GM20431 (cell line): ENCODE measurements around the gene EXTL2.

Experiments used
- in situ Hi-C: fragments of 300-500 bp; cut with MseI, MboI; formaldehyde crosslinking; loops from one replicate; pipeline ENCODE4 v1.15.0; 2020; ENCODE audit warnings: low sequenced_read_pairs; ENCODE audit not compliant: unreplicated experiment

EXTL2 gene

DNA sequence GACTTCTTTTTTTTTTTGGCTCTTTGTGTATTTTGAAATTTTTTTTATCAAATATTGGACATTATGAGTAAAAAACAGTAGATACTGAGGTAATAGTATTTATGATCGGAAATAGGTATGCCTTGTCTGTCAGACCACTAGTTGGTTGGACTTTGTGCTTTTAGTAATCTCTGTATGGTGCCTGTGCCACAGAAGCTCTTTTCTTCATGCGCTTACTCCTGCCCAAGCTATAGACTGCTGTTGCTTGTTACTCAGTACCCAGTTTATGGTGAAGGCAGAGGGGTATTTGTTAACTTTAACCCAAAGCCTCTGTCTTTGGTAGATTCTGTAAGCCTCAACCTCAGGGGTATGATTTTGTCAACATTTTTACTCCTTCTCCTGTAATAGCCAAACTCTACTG lies 9.9 kb upstream of the EXTL2 start:
- in situ Hi-C loops = loop anchor here (25.0 kb wide), 2 partner anchors 233 to 383 kb away; no protein-coding TSS in a partner anchor

DNA sequence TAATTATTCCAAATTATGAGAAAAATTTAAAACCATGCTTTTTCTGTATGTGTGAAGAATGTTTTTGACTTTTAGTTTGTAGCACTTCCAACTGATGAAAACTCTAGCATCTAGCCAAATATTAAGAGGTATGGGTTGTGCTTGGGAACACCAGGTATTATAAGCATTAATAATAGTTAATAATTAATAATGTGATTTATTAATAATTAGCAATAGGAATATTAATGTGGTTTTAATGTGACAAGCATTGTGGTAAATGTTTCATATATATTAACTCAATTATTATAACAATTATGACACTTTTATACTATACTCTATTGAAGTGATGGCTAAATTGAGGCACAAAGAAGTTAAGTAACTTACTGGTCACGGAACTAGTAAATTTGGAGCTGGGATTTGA lies 9.1 kb upstream of the EXTL2 start:
- in situ Hi-C loops = loop anchor here (25.0 kb wide), 2 partner anchors 234 to 384 kb away; no protein-coding TSS in a partner anchor

- in situ Hi-C loops = loop anchor here (25.0 kb wide), 2 partner anchors 235 to 385 kb away; no protein-coding TSS in a partner anchor
Measured at GRCh38 chr1:100902365-100902764, 7.7 kb upstream of the EXTL2 start.

DNA sequence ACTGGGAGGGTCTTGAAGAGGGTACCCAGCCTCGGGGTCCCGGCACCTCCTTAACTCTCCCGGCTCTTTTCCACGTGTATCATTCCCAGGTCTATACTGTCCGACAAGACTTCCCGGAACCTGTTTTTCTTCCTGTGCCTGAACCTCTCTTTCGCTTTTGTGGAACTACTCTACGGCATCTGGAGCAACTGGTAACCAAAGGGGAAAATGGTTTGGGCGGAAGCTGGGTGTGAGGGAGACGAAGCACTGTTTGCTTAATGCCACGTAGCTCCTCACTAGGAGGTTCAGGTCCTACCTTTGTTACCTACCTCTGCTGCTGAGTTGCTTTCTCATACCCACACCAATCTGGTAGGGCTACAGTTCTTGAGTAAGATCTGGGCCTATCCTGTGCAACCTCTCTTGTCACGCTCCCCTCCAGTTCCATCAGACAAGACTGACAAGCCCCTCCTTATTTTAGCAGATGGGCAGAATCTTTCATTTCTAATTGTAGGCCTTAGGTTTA lies 1.9 kb upstream of the EXTL2 start:
- in situ Hi-C loops = loop anchor here (25.0 kb wide), 1 partner anchor 1084 kb away; no protein-coding TSS in a partner anchor

- in situ Hi-C loops = loop anchor here (25.0 kb wide), 1 partner anchor 1084 kb away; no protein-coding TSS in a partner anchor
Measured at GRCh38 chr1:100895540-100896480, 1.2 kb upstream of the EXTL2 start, which contains the start of gene SLC30A7. Gene SLC30A7 (plus strand): TSS chr1:100896090. CDS start chr1:100896263, 173 bp downstream.

DNA sequence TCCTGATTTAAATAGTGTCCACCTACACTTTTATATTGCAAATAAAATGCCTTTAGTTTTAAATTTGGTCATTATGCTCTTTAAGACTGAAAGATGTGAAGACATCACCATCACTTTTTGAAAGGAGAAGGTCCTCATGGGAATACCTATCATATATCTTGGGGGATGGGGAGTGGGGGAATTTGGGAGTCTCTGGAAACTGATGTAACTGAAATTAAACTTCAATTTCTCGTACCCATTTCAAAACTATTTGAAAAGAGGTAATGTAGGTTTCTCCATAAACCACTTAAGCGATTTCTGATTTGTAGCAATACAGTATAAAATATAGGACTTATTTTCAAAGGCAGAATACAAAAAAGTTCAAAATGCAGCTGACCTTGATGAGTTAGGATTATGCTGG lies 924 bp downstream of the EXTL2 start:
- in situ Hi-C loops = loop anchor here (25.0 kb wide), 1 partner anchor 1081 kb away; no protein-coding TSS in a partner anchor

DNA sequence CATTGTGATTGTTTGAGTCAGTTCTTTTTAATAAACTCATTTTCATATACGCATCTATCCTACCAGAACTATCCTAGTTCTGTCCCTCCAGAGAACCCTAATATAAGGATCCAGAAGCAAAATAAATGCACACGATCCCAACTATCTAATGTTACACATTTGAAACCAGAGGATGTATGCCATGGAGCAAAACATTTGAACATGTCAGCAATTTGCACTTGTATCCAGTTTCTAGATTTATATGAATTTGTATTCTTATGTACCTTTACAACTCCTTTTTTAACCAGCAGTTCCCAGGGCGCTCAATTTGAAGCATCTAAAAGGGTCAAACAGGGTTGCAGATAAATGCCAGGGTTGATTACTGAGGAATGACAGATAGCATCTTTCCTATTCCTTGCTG lies 2.1 kb downstream of the EXTL2 start:
- in situ Hi-C loops = loop anchor here (25.0 kb wide), 1 partner anchor 1080 kb away; no protein-coding TSS in a partner anchor

GRCh38 chr1:100891380-100891779 lies 3.3 kb downstream of the EXTL2 start:
- in situ Hi-C loops = loop anchor here (25.0 kb wide), 1 partner anchor 1079 kb away; no protein-coding TSS in a partner anchor

DNA sequence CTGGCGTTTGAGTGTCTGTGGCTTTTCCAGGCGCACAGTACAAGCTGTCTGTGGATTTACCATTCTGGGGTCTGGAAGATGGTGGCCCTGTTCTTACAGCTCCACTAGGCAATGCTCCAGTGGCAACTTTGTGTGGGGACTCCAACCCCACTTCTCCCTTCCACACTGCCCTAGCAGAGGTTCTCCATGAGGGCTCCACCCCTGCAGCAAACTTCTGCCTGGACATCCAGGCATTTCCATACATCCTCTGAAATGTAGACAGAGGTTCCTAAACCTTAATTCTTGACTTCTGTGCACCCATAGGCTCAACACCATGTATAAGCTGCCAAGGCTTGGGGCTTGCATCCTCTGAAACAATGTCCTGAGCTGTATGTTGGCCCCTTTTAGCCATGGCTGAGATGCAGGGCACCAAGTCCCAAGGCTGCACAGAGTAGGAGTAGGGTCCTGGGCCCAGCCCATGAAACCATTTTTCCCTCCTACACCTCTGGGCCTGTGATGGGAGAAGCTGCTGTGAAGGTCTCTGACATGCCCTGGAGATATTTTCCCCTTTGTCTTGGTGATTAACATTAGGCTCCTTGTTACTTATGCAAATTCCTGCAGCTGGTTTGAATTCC lies 4.7 kb downstream of the EXTL2 start:
- in situ Hi-C loops = loop anchor here (25.0 kb wide), 1 partner anchor 1078 kb away; no protein-coding TSS in a partner anchor

DNA sequence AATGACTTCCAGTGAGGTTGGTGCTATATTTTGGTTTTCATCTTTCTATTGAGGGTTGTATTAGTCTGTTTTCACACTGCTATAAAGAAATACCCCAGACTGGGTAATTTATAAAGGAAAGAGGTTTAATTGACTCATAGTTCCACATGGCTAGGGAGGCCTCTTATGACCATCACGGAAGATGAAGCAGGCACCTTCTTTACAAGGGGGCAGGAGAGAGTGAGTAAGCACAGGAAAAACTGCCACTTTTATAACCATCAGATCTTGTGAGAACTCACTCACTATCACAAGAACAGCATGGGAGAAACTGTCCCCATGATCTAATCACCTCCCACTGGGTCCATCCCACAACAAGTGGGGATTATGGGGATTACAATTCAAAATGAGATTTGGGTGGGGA lies 5.6 kb downstream of the EXTL2 start:
- in situ Hi-C loops = loop anchor here (25.0 kb wide), 1 partner anchor 1077 kb away; no protein-coding TSS in a partner anchor

DNA sequence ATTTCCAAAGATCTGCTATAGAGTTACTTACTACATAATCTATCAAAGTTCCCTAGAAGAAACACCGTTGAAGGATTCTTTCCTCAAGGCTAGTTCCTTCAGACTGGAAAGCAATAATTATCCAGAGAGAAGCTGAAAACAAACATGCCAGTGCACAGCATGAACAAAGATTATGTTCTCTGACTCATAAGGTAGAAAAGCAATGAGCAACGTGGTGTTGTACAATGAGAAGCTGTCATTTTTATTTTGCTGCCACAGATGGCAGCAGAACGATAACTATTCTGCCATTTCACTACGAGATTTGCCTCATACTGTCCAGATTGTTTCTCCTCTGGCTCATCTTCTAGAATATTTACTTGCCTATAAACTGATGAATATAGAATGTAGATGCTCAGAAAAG lies 10.7 kb downstream of the EXTL2 start:
- in situ Hi-C loops = loop anchor here (25.0 kb wide), 1 partner anchor 1072 kb away; no protein-coding TSS in a partner anchor

DNA sequence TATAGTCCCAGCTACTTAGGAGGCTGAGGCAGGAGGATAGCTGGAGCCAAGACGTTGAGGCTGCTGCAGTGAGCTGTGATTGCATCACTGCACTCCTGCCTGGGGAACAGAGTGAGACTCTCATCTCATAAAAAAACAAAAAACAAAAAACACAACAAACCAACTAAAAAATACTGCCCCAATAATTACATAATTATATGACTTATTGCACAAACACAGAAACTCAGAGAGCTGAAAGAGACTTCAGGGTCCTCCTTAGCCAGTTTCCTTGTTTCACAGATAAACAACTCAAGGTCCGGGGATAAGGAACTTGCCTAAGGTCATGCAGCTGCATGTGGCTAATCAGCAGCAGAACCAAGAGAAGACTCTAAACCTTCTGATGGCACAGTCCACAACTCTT lies 11.9 kb downstream of the EXTL2 start:
- in situ Hi-C loops = loop anchor here (25.0 kb wide), 1 partner anchor 1070 kb away; no protein-coding TSS in a partner anchor

DNA sequence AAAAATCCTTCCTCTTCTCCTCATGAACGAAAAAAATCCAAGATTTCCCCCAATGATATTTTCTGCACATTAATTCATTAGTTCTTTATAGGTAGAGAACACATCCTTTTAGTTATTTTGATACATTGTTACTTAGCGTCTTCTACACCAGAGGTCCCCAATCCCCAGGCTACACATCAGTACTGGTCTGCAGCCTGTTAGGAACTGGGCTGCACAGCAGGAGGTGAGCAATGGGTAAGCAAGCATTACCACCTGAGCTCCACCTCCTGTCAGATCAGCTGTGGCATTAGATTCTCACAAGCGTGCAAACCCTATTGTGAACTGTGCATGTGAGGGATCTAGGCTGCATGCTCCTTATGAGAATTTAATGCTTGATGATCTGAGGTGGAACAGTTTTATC lies 13.0 kb downstream of the EXTL2 start:
- in situ Hi-C loops = loop anchor here (25.0 kb wide), 1 partner anchor 1069 kb away; no protein-coding TSS in a partner anchor

DNA sequence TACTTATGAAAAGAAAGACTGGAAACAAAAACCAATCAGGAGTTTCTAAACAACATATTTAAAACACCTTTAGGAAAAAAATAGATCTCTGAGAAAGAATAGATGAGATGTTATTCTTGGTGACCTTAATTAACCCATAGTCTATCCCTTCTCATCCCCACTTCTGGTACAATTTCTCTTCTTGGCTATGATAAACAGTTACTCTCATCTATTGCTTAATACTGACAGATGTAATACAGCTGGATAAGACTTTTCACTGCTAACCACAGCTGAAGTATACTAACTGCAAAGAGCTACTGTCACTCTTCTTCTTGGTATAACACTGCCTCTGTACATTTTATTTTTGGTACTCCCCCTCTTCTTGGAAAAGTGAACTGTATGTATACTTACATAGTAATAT lies 15.2 kb downstream of the EXTL2 start:
- in situ Hi-C loops = loop anchor here (25.0 kb wide), 1 partner anchor 1067 kb away; no protein-coding TSS in a partner anchor

GRCh38 chr1:100876291-100876690 lies 18.4 kb downstream of the EXTL2 start:
- in situ Hi-C loops = loop anchor here (25.0 kb wide), 1 partner anchor 1064 kb away; no protein-coding TSS in a partner anchor

GRCh38 chr1:100875228-100875627 lies 19.4 kb downstream of the EXTL2 start:
- in situ Hi-C loops = loop anchor here (25.0 kb wide), 1 partner anchor 1063 kb away; no protein-coding TSS in a partner anchor

GRCh38 chr1:100874433-100874832 lies 20.2 kb downstream of the EXTL2 start:
- in situ Hi-C loops = loop anchor here (25.0 kb wide), 1 partner anchor 412 kb away; no protein-coding TSS in a partner anchor

GRCh38 chr1:100869996-100870395 lies 24.6 kb downstream of the EXTL2 start:
- in situ Hi-C loops = loop anchor here (25.0 kb wide), 1 partner anchor 408 kb away; no protein-coding TSS in a partner anchor

GRCh38 chr1:100868364-100868995 lies 26.2 kb downstream of the EXTL2 start:
- in situ Hi-C loops = loop anchor here (25.0 kb wide), 1 partner anchor 406 kb away; no protein-coding TSS in a partner anchor
